ENCODE results near the gene TBC1D22A.

The TBC1D22A gene

DNA sequence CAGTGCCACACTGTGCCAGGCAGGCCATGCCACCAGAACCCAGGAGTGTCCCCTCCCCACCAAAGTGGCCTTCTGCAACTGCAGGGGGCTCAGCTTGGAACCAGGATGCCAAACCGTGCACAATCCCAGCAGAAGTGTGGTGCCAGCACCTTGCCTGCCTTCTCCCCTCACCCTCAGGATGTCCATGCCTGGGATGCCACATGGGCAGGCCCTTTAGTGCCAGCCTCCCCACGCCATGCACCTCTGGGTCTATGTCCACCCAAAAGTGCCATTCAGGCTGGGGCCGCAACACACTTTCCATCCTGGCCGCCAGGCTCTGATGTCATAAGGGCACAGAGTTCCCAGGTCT is 8.7 kb upstream of the TBC1D22A start:
- no peak for DNase-seq

DNA sequence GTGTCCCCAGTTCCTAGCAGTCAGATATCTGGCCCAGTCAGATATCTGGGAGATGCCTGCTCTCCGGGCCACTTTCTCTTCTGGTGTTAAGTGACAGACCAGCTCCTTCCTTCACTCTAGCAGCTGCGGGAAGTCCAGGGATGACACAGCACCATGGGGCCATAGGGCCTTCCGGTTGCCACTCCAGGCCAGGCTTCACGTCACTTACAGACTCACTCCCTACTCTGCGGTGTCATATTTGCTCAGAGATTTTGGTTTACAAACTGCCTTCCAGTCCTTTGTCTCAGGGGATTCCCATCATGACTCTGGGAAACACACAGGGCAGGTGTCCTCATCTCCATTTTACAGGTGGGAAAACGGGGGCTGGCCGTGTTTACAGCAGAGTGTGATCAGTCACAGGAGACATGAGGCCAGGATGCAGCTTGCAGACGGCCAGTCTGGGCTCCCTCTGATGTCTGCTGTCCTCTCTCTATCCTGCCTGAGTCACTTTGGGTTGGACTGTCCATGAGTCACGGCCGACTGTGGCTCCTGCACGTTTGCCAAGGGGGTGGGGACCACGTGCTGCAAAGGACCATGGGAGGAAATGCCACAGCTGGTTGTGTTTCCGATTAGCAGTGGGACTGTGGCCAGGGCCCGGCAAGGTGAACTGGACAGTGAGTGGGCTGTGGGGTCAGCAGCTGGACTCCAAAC is 8.2 kb upstream of the TBC1D22A start:
- DNase-seq, result peak in 1 of 2 donors; percentile 84

DNA sequence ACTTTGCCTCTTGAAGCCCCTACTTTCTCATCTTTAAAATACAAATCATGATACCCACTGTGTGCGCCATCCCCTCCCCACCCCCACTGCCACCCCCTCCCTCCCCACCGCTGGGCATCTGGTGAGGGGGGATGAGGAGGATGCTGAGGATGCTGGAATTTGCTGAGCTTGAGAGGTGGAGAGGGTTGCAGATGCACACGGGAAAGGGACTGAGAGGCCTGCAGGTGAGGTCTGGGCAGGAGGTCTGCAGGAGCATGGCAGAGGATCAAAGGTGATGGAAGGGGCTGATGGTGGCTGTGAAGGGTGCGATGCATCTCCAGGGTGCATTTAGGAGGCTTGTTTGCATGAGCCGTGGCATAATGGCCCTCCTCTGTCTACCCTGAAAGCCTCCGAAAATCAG is 7.6 kb upstream of the TBC1D22A start:
- DNase-seq, result no peak

DNA sequence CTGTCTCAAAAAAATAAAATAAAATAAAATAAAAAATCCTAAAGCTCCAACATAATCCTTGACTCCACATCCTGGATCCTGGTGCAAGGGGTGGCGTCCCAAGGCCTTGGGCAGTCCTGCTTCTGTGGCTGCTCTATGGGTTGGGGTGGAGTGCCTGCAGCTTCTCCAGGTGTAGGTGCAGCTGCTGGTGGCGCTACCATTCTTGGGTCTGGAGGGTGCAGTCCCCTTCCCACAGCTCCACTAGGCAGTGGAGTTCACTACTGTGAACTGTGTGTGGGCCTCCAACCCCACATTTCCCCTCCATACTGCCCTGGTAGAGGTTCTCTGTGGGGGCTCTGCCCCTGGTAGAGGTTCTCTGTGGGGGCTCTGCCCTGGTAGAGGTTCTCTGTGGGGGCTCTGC is 6.9 kb upstream of the TBC1D22A start:
- DNase-seq, result no peak

DNA sequence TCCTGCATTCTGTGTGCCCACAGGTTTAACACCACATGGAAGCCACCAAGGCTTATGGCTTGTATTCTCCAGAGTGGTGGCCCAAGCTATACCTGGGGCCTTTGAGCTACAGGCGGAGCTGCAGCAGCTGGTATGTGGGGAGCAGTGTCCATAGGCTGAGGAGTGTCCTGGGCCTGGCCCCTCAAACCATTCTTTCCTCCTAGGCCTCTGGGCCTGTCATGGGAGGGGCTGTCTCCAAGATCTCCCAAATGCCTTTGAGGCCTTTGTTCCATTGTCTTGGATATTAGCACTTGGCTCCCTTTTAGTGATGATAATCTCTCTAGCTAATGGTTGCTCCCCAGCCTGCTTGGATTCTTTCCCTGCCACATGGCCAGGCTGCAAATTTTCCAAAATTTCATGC is 6.4 kb upstream of the TBC1D22A start:
- DNase-seq, result no peak

DNA sequence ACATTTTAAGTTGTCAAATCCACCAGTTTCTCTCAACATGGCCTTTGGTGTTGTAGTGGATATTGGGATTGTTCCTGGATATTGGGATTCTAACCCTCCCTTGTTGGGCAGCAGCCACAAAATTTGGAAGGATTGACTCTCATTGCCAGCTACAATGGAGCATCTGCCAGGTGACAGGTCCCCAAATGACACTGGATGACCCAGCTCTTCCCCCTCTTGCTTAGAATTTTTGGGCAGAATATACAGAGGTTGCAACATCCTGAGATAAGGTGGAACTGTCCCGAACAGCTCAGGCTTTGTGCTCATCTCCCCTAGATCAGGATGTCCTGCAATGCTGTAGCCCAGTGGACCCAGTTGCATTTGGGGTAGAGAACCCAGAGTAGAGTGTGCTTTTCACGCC is 5.3 kb upstream of the TBC1D22A start:
- DNase-seq, result no peak

DNA sequence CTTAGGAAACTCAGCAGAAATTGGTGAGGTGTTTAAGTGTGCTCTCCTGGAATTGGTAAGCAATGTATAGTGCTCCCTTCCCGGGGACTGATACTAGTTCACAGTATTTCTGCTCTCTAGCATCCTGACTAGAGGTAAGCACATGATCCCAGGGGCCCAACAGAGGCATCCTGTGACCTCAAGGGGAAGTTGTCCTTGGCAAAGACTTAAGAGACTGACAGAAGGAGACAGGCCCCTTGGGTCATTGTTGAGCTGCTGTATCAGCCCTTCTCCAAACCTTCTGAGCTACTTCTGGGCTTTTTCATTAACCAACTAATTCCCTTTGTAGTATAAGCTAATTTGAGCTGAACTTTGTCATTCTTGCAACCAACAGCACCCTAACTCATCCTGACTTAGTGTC is 4.3 kb upstream of the TBC1D22A start:
- no peak for DNase-seq

DNA sequence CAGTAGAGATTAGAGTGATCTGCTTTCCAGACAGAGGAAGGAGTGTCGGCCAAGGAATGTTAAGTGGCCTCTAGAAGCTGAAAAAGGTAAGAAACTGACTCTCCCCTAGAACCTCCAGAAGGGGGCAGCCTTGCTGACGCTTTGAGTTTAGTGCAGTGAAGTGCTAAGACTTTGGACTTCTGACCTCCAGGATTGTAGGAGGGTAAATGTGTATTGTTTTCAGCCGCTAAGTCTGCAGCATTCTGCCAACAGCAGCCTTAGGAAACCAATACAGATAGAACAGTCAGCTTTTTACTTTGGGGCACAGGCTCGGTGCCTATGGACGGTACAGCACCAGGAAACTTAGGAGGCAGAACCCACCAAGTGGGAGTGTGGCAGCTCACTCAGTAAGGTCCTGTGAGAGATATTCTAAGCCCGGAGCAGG is 3.6 kb upstream of the TBC1D22A start:
- DNase-seq, result peak; percentile 65 to 67

DNA sequence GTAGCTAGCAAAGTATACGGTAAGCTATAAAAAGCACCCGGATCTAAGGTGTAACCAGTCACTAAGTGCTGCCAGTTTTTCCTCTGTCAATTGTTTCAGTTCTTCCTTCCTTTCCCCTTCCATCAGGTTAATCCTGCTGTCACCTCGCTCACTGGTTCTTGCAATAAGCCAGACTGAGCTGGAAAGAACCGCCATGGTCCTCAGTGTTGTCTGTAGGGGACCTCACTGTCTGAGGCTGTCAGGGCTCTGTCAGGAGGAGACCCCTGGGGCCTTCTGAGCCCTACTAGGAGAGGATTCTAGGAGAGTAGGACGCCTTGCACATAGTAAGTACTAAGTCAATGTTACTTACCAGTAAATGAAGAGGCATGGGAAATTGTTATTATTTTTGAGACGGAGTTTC is 1.4 kb upstream of the TBC1D22A start:
- DNase-seq, result no peak

DNA sequence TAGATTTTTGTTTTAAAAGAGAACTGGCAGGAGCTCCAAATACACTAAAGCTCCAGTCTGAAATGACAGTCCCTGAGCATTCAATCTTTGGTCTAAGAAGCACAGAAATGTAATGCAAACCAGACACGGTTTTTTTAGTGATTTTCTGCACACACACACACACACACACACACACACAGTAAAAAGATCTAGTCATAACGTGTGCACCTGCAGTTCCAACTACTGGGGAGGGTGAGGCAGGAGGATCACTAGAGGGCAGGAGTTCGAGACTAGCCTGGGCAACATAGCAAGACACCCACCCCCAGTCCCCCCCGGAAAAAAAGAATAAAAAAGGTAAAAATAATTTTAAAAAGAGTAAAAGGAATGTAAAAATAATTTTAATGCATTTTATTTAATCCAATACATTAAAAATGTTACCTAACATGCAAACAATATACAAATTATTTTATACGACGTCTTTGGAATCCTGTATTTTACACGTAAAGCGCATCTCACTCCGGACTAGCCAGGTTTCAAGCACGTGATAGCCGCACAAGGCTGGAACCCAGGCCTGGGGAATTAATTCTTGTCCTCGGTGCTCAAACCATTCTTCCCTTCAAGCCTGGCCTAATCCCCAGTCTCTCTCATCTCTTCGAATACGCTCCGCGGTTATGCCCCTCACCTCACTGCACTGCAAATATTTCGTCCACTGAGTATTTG is 762 bp upstream of the TBC1D22A start:
- DNase-seq, result no peak

DNA sequence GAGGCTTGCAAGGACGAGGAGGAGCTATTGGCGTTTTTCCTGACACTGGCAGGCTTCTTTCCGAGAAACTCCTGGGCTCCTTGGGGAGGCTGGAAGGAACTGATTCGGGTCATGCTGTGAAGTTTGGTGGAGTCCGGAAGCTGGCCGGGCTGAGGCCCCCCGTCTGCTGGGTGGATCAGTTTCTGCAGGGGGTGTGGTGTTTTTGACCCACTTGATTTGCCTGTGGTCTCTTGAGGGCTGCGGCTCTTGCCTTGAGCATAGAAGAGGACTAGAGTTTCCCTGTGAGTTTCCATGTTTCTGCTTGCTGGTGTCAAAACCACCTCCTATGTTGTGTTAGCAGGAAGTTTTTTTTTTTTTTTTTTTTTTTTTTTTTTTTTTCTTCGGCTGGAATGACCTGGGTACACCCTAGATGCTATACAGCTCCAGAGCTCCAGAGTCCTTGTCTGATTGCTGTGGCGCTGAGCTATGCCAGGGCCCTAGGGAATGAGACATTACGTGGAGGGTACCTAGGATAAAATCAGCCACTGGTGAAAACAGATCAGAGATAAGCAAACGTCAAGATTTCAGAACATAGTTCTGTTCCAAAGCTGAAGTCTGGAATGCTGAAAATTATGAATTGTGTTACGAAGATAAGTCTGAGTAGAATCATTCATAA is 728 bp downstream of the TBC1D22A start:
- DNase-seq, result peak; percentile 54 to 66

DNA sequence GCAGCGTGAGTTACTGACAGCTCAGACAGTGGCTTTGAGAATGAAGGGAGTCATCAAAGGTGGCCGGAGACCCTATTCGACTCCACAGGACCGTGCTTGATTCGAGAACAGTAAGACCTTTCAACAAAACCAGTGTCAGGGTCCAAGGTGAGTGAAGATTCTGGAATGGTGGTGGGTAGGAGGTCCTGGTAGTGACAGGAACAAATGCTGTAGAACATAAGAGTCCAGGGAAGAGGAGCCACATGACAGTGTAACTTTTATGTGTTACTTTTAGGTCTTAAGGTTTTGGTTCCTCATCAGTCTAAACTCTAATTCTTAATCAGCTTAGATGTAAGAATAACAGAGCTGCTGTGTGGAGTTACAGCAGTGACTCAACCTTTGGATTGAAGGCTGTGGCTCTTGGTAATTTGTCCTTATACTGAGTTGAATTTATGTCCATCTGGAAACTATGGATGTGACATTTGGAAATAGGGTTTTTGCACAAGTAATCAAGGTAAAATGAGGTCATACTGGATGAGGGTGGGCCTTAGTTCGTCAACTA is 1.8 kb downstream of the TBC1D22A start:
- DNase-seq, result no peak

DNA sequence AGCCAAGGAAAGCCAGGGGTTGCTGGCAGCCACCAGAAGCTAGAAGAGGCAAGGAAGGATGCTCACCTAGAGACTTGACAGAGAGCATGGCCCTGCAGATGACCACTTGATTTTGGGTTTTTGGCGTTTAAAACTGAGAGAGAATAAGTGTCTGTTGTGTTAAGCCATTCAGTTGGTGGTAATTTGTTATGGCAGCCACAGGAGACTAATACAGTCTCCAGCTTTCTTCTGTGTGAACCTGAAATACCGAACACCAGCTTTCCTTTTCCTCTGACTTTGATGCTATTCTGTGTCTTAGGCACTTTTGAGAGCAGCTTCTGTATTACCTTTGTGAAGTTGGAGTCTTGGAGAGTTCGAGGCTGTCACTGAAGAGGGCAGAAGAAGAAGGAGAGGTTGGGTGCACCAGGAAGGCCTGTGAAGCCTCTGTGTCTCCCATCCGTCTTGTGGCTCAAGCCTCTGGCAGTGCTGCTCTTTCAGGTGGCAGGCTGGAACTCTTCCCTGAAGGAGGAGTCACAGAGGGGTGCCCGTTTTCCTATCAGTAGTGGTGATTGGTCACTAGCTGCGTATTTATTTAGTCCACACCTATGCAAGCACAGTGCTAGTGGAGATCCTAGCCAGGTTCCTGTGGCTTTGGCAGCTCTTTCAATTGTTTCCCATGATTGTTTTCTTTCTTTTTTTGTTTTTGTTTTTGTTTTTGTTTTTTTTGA is 2.5 kb downstream of the TBC1D22A start:
- no peak for DNase-seq

DNA sequence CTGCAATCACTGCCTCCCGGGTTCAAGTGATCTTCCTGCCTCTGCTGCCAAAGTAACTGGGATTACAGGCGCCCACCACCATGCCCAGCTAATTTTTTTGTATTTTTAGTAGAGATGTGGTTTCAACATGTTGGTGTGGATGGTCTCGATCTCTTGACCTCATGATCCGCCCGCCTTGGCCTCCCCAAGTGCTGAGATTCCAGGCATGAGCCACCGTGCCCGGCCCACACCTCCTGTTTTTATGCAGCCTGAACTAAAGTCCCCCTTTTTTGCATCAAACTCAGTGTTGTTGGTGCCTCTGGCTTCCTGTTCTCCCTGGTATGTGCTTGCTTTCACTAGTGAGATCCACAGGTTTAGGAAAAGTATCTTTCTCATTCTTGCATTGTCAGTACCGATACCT is 4.2 kb downstream of the TBC1D22A start:
- DNase-seq, result no peak

DNA sequence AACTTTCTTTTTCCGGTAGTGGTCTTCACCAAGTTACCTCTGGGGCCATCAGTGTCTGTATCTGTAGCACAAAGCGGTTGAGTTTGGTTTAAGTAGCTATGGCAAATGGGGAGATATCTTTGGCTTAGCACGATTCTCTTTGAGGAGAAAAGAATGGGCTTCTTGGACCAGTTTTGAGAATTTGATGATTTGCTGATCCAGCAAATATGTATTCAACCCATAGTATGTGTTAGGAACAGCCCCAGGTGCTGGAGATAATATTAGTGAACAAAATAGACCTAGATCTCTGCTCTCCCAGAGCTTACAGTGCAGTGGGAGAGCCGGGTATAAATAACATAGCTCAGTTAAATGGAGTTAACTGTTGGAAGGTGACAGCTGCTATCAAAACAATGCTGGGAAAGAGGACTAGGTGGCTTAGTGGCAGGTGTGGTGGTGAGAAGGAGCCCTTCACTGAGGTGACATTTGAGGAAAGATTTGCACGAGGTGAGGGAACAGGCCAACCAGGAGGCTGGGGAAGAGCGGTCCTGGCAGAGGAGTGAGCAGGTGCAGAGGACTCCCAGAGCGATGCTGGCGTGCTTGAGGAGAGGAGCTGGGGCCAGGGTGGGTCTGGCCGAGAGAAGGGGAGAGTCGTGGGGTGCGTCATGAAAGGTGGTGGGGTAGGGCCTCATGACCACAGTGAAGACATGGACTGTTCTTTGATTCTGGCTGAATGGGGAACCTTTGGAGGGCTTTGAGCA is 5.0 kb downstream of the TBC1D22A start:
- no peak for DNase-seq

DNA sequence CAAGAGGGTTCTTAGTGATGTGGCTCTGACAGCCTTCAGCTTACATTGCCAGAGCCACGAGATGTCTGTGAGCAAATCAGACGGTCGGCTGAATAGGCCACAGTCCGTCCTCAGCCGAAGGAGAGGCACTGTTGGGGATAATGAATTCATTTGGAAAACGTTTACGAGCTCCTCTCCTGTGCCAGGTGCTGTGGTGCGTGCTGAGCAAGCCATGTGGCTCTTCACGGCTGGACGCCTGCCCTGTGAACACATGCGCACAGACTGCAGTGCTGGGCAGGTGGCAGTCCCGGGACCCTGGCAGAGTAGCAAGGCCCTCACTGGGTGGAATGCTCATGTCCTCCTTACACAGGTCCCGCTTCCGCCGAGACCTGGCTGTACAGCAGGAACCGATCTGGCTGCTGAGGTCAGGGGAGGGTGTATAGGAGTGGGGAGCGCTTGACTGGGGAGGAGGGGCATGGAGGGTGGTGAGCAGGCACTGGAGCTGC is 6.8 kb downstream of the TBC1D22A start:
- peak in 1 of 2 donors; percentile 37 for DNase-seq

DNA sequence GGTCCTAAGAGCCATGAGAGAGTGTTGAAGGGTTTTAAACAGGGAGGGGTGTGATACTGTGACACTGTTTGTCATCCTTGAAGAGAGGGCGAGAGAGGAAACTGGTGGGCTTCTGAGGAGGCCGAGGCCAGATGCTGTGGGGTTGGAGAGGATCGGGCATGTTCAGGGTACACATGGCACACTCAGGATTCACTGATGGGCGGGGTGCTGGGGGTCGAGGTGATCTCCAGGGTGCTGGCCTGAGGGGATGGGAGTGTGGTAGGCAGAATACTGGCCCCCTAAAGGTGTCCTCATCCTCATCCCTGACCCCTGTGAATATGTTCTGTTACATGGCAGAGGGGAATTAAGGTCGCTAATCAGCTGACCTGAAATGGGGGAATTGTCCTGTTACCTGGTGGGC is 7.3 kb downstream of the TBC1D22A start:
- DNase-seq, result no peak

DNA sequence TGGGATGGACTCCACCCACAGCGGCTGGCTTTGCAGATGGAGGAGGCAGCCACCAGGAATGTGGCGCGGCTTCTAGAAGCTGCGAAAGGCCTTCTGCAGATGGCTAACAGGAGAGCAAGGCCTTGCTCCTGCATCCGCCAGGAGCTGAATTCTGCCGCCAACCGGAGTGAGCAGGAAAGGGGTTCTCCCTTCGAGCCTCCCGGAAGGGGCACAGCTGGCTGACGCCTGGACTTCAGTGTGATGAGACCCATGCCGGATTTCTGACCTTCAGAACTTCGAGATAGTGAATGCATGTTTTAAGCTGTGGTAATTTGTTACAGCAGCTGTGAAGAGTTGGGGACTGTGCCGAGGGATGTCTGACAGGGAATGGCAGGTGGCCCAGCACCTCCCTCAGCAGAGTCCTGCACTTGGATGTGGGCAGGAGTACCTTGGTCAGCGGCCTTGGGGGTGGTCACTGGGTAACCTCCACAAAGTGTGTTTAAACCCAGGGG is 7.7 kb downstream of the TBC1D22A start:
- no peak for DNase-seq

DNA sequence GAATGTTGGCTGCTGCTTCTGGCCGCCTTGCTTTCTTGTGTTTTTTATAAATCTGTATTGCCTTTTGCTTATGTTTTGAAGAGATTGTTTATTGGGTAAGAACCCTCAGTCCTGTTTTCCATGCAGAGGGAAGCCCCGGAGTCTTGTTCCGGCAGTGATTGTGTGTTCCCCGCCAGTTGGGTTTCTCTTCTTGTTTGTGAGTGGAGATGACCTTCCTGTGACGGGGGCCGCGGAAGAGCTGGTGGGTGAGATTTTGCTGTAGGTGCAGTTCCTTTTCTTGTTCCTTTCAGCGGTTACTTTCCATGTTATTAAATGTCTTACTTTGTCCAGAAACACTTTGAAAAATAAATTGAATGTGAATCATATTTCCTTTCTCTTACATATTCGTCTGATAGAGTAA is 8.3 kb downstream of the TBC1D22A start:
- DNase-seq, result peak; percentile 27 to 47

DNA sequence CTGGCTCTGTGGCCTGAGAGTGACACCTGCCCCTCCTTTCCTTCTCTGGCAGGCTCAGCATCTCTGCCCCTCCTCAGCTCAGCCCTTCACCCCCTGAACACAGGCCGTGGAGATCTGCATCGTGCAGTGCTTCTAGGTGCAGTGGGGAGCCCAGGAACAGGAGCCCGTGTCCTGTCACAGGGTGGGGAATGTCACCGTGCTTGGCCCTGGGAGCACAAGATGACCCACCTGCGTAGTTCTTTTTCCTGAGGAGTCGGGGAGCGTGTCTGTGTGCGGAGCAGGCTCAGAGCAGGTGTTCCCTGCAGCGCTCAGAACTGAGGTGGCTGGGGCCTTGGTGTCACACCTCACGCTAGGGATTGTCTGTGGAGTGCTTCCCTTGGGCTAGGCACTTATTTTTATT is 10.6 kb downstream of the TBC1D22A start:
- no peak for DNase-seq

DNA sequence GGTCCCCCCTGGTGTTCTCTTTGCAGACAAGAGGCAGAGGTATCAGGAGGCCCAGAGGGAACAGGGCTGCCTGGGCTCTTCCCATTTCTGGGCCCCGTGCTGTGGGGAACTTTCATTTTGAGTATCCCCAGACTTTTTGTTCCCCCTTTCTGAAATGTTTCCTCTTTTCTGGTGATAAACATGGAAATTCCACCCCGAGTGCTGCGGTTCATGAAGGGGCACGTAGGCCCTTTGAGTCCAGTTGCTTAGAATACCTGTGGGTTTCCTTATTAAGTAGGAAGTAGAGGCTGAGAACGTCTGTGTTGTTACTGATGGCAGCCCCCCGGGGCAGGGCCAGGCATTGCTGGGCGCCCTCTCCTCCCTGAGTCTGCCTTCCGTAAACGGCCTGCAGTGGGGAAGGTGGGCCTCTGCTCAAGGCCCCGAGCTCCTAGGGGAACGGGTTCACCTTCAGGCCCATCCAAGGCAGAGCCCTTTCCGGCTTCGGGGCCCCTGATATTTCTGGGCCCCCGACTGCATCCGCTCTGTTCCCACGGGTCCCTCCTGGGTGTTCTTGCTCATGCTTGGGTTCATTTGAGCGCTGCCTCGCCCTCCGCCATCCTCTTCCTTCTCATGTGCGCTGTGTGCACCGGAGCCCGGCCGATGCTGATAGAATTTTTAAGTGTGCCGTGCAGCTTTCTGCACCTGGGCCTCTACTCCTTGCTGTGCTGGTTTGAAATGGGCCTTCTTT is 12.0 kb downstream of the TBC1D22A start:
- peak; percentile 46 to 71 for DNase-seq

All from CD4-positive, alpha-beta T cell treated with Interleukin-4 for 1 hour (primary cell).